WTC11 (cell line): ENCODE measurements around the gene TRIM64C.
"Not testable (repeated sequence)": the region's sequence is repeated elsewhere in the genome, so short reads cannot be mapped to it uniquely, and the experiment has no call there.

Experiments
- CTCF ChIP-seq: fragments of 200-600 bp; IDR thresholded peaks from 2 replicates; pipeline ENCODE4 v1.8.0; 2022; ENCODE audit warnings: antibody characterized with exemption
- KAT7 ChIP-seq: sonication (generic); formaldehyde crosslinking; IDR thresholded peaks from 2 replicates; pipeline ENCODE4 v1.8.1; 2023; ENCODE audit warnings: missing genetic modification reagents, mild to moderate bottlenecking, borderline replicate concordance
- SMAD4 ChIP-seq: sonication (generic); formaldehyde crosslinking; IDR thresholded peaks from 2 replicates; pipeline ENCODE4 v1.8.0; 2022; ENCODE audit warnings: mild to moderate bottlenecking, missing genetic modification reagents
- ZBTB43 ChIP-seq: sonication (generic); formaldehyde crosslinking; IDR thresholded peaks from 2 replicates; pipeline ENCODE4 v1.8.1; 2023; ENCODE audit warnings: mild to moderate bottlenecking, missing genetic modification reagents

DNA sequence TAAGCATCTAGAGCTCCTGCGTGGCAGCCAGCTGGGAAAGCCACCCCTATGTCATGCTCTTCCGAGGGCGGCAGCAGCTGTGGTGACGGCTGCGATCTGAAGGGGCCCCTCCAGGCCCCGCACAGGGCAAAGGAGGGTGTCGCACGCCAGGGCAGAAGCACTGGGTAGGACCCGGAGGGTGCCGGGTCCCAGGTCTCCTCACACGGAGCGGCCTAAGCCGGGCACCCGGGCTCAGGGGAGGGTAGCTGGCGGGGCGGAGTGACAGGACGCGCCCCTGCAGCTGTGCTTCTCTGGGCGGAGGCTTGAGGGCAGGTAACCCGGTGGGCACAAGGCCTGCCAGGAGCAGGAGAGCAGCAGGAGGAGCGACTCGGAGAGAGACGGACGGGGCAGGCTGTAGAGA, 43.4 kb upstream of the TRIM64C start:
- not testable (repeated sequence) for TF ChIP-seq KAT7 (CRISPR knock-in tag); ZBTB43 (CRISPR knock-in tag); CTCF; SMAD4 (CRISPR knock-in tag)
